IPS-11a (cell line): Measurements from ENCODE around the gene PFKFB4.

Source experiments
- H3K4me3 ChIP-seq: one replicate; pipeline ENCODE4 v1.5.1; 2013; ENCODE audit warnings: low read depth, low read length, control low read depth

Gene PFKFB4

GRCh38 chr3:48556796-48557626, at the start of gene PFKFB4:
TSS of gene PFKFB4 (minus strand) at chr3:48556803. CDS start at chr3:48556777, 26 bp downstream.
- peak within 1 kb of the TSS; percentile 61 for H3K4me3 ChIP-seq

GRCh38 chr3:48601622-48601994, 45.0 kb upstream of the PFKFB4 start:
- no peak overlapping the region for H3K4me3 ChIP-seq

DNA sequence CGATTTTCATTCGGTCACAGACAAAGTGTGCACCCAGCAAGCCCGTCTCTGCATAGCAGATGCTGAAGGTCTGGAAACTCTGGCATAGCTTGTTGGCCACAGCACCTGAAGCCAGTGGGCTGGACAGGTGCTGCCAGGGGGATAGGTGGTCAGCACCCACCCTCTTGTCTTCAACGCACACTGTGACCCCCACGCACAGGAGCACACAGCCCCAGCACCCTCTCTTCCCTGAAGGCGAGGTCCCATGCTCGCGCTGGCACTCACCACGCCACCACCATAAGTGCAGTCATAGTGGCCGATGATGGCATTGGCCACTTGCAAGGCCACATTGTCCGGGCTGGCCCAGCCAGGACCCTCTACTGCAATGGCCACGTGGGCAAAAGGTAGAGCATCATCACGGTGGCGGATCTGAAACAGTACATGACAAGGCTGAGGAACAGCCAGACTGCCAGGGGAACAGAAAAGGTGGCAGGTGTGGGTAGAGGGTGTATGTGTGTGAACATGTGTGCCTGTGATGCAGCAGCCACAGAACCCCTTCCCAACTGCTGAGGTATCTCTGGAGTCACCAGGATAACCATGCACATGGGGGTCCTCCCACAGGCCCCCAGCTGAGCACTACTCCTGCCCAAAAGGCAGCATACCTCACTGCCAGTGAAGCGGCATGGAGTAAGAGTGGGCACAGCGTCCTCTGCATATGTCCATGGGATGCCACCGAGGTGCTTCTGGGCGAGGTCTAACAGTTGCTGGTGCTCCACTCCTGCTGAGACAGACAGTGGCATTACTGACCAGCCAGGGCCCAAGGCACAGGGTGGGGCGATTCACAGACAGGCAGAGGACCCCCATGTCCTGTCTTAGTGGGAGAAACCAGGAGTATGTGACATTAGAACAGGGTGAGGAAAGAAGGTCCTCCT, 44.4 kb upstream of the PFKFB4 start:
- H3K4me3 ChIP-seq = no peak overlapping the region

DNA sequence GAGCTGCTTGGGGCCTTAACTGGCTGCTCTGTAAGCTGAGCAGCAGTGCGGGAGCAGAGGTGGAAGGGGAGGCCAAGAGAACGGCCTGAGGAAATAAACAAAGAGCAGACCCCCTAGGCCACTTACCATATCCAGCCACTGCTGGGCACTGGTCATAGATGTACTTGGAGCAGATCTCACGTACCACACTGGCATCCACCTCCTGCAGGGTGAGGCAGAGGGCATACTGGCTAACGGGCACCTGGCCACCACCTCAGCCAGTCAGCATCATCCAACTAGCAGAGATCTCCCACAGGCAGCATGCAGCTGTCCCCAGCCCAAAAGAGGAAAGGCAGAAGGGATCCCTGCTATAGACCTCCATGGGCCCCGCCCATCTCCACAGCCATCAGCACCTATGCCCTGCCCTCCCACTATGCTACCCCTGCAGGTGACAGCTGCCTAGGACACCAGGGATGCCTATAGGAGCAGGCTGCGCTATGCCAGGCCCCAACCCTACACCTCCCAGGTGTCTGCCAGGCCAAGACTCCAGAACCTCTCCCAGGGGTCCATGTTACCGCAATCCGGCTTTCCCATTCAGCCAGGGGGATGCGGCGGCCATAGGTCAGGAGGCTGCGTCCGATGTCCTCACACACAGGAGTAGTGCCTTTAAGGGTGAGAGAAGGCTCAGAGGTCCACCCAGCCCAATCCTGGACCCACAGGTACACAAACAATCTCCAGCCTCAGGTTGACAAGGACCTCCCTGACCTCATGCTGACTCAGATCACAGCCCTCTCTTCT, 43.1 kb upstream of the PFKFB4 start:
- H3K4me3 ChIP-seq = no peak overlapping the region

- H3K4me3 ChIP-seq = no peak overlapping the region
These were observed 42.5 kb upstream of the PFKFB4 start for GRCh38 chr3:48599077-48599501.

- H3K4me3 ChIP-seq = no peak overlapping the region
These were observed 41.9 kb upstream of the PFKFB4 start for GRCh38 chr3:48598323-48599076.

- H3K4me3 ChIP-seq = no peak overlapping the region
These were observed 40.8 kb upstream of the PFKFB4 start for GRCh38 chr3:48597408-48597800.

- no peak overlapping the region for H3K4me3 ChIP-seq
These were observed 40.2 kb upstream of the PFKFB4 start for GRCh38 chr3:48596676-48597407.

DNA sequence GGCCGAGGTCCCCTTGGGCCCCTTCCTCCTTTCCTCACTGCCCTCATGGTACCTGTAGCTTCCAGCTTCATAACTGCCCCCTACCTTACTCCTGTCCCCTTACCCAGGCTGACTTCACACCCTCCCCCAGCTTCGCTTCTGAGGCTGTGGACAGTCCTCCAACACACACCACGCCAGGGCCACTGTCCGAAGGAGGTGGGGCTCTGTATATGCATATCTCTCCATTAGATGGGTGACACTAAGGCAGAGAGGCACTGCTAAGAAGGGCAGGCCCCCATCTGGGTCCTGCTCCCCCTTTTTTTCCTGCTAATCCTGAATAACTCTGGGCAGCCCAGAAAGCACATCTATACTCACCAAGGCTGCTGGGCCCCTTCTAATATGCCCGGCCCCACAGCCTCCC, 39.6 kb upstream of the PFKFB4 start:
- no peak overlapping the region for H3K4me3 ChIP-seq

DNA sequence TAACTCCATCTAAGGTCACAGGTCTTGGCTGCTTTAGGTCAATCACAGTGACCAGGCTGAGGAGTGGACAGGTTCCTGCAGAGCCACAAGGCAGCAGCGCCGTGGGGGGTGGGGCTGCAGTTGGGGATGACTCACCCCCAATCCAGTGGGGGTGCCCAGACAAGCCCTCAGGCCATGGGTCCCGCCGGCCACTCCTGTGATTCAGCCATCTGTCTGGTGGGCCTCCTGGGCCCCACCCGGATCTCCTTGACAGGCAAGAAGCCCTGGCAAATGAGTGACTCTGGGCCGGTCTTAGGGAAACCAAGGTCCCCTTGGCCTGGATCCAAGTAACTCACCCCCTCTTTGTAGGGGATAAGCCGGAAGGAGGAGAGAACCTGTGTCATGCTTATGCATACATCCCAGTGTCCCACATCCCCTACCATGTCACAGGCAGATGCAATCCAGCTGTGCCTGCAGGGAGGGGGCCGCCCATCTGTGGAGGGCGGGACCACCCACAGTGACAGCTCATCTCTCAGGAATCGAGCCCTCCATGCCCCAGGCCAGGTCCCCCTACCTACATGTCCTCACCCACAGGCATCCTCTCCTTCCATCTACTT, 39.0 kb upstream of the PFKFB4 start:
- no peak overlapping the region for H3K4me3 ChIP-seq

DNA sequence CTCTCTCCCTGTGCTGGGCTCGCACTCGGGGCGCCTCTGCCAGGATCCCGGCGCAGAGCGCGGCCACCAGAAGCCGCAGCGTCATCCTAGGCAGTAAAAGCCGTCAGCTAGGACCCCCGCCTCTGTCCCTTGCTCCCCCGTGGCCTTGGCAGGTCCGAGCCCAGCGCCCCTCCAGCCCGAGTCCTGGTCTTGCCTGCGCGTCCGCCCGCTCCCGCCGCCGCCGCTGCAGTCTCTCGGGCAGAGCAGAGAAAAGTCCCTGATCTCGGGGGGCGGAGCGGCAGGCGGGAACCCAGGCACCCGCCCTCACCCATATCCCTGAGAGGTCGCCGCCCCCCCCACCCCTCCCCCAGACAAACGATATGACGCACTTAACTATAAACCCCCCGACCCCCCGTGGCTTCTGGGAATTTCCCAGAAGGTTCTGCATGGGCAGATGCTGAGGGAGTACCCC, 38.5 kb upstream of the PFKFB4 start, which contains the start of gene COL7A1:
Gene COL7A1 (minus strand): TSS at position 255 of the 451 bp plus-strand sequence. CDS start 170 bp downstream, at position 85.
- H3K4me3 ChIP-seq = peak within 1 kb of the TSS; percentile 47

DNA sequence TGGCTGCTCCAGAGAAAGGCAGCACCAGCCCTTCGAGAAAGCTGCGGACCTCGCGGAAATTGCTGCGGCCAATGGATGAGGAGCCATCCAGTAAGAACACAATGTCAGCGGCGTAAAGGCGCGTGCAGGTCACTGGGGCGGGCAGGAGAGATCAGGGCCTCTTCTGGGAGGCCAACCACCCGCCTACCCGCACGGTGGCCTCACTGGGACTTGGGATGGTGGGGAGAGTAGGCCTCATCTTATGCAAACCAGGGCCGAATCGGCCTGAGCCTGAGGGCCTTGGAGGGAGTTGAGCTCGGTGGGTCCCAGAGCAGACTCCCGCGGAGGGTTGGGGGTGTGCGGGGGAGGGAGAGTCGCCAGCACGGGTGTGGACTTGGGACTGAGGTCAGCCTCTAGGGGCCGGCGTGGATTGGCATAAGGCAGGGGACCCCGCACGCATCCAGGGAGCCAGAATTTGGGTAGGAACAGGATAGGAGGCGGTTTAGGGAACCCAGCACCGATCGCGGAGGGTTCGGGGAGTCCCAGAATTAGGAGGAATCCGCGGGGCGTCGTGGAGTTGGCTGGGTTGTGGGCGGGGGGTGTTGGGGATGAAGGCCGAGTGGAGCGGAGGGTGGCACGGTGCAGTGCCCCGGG, 37.9 kb upstream of the PFKFB4 start:
- peak overlapping the region; percentile 47 for H3K4me3 ChIP-seq

- no peak overlapping the region for H3K4me3 ChIP-seq
These were observed 36.7 kb upstream of the PFKFB4 start for GRCh38 chr3:48593337-48593736.

DNA sequence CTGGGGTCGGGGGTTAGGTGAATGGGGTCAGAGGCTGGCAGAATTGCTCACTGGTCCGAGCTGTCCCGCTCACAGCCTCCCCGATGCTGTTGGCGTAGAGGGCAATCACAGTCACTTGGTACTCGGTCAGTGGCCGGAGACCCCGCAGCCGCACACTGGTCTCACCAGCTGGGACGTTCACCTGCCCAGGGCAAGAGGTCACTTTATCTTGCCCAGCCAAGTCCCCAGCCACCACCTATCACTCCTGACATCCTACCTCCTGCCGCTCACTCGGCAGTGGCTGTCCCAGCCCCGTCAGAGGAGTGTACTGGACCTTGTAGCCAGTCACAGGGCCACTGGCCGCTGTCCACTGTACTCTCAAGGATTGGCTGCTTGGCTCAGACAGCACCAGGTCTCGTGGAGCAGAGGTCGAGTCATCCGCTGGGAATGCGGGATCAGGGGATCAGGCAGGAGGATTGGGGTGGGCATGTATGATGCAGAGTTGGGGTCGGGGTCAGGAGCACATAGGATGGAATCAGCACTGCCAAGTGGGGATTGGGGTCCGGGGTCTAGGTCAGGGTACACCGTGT, 36.0 kb upstream of the PFKFB4 start:
- H3K4me3 ChIP-seq = no peak overlapping the region

DNA sequence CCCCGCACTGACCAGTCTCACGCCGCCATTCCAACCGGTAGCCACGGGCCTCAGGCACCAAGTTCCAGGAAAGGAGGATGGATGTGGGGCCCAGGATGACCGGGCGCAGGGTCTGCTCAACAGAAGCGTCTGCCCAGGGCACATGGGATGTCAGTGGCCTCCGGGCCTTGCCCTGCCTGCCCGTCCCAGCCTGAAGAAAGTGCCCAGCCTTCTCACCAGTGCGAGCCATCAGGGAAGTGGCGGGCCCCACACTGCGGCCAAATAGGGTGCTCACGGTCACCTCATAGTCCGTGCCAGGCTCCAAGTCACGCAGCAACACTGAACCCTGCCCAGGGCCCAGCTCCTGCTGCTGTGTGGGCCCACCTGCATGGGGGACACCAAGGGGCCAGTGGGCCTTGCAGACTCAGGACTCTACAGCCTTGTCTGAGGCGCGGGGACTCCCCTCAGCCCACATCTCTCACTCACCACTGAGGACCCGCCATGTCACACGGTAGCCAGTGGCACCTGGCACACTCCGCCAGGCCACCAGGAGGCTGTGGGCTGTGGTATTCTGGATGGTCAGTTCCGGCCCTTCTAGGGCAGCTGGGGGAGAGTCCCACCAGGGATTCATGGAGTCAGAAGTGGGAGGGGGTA, 35.4 kb upstream of the PFKFB4 start:
- H3K4me3 ChIP-seq = no peak overlapping the region

GRCh38 chr3:48591436-48591835, 34.8 kb upstream of the PFKFB4 start:
- H3K4me3 ChIP-seq = no peak overlapping the region

DNA sequence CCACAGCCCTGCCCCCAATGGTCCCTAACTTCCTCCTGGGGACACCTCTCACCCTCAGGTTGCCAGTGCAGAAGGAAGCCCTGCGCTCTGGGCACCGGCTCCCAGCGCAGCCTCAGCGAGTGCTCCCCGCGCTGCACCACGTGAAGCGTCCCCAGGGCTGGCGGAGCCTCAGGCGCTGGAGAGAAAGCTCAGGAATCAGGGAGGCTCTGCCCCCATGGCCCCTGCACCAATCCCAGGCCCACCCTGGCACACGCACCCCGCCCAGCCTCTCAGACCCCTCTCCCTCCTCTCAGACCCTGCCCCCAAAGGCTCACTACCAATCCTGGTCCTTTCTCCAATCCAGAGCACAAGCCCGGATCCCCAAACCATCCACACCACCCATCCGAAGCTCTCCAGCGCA, 31.6 kb upstream of the PFKFB4 start:
- no peak overlapping the region for H3K4me3 ChIP-seq

DNA sequence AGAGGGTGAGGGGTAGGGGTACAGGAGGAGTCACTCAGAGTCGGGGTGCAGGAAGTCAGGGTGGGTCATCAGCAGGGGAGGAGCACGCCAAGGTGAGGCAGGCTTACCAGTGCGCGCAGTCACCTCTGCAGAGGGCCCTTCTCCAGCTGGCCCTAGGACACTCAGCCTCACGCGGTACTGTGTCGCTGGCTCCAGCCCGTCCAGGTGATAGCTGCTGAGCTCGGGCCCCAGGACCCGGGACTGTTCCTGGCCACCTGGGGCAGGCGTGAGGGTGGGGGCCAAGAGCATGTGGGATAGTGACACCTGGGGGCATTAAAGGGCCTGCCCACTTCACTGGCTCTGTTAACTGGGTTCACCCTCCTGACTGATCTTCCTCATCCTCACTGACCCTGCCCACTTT, 31.1 kb upstream of the PFKFB4 start:
- H3K4me3 ChIP-seq = no peak overlapping the region
